Measurements from ENCODE around the gene TMEM242. TPM values are rescaled to one million over a fixed set of nuclear protein-coding genes. Genes with fewer than 3 reads are reported as not detected.

TMEM242 gene
- total RNA-seq, 1 experiment from 2014 or later: 8.7 TPM

- ATAC-seq (peak; percentile 26; the same call in 1 of the 2 replicates), DNase-seq (ENCODE audit: low spot score) (no peak)
- no peak overlapping the region for H3K4me3 Mint-ChIP-seq
- no peak overlapping the region; the same call in 1 of the 2 replicates for H3K27ac Mint-ChIP-seq
- no peaks in the 10 kb centered on the region for H3K27me3 Mint-ChIP-seq (ENCODE audit: low read depth)
- peaks cover 2% of the 10 kb centered on the region; the same call in 1 of the 2 replicates for H3K36me3 Mint-ChIP-seq
- H3K4me1 Mint-ChIP-seq: peaks cover 35% of the 10 kb centered on the region
- POLR2A ChIA-PET: interaction anchor here (0.7 kb wide), 1 partner anchor 220 kb away, joined by 3 read pairs; no protein-coding TSS in a partner anchor
- TF ChIP-seq ZNF263 (CRISPR knock-in tag; IDR thresholded peaks at IDR 0.05; ENCODE audit: low read depth) (peak; percentile 73; the same call in 1 of the 2 replicates), NFE2L1 (CRISPR knock-in tag; IDR thresholded peaks at IDR 0.05) (no peak), ELF4 (CRISPR knock-in tag; IDR thresholded peaks at IDR 0.05; ENCODE audit: low read depth) (no peak)
- TF ChIP-seq, protein P1, sequence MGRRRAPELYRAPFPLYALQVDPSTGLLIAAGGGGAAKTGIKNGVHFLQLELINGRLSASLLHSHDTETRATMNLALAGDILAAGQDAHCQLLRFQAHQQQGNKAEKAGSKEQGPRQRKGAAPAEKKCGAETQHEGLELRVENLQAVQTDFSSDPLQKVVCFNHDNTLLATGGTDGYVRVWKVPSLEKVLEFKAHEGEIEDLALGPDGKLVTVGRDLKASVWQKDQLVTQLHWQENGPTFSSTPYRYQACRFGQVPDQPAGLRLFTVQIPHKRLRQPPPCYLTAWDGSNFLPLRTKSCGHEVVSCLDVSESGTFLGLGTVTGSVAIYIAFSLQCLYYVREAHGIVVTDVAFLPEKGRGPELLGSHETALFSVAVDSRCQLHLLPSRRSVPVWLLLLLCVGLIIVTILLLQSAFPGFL (CRISPR knock-in tag; IDR thresholded peaks at IDR 0.05; ENCODE audit: borderline replicate concordance): no peak
- H3K9me3 Mint-ChIP-seq: no peaks in the 10 kb centered on the region
- CTCF ChIA-PET: no interaction called here
These were observed 36.0 kb downstream of the TMEM242 start for GRCh38 chr6:157287247-157287850.

DNA sequence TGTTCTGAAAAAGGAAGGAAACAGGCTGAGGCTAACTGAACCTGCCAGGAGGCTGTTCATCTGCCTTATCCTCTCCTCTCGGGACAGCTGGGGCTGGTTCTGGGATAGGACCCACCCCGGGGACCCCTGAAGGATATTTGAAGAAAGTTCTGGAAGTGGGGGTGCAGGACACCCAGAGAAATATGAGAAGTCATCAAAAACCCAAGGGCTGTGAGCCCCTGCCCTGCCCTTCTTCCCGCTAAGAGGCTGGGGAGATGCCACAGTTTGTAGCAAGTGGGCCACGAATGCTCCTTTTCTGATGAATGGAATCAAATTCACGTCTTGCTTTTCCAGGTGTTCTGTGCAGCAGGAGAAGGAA, 37.9 kb downstream of the TMEM242 start:
- POLR2A ChIA-PET: interaction anchor here (1.0 kb wide), 1 partner anchor 150 kb away, joined by 3 read pairs; no protein-coding TSS in a partner anchor
- Mint-ChIP-seq H3K27ac (peak overlapping the region; percentile 19), H3K36me3 (peaks cover 2% of the 10 kb centered on the region; the same call in 1 of the 2 replicates), H3K4me1 (peaks cover 20% of the 10 kb centered on the region), H3K9me3 (no peaks in the 10 kb centered on the region), H3K4me3 (no peak overlapping the region), H3K27me3 (ENCODE audit: low read depth) (no peaks in the 10 kb centered on the region; the same call in 1 of the 2 replicates)
- no peak for ATAC-seq
- CTCF ChIA-PET: no interaction called here
- TF ChIP-seq, protein P1 (CRISPR knock-in tag; IDR thresholded peaks at IDR 0.05; ENCODE audit: borderline replicate concordance): no peak
- TF ChIP-seq ZMAT4 (CRISPR knock-in tag; IDR thresholded peaks at IDR 0.05) (no peak), FOXK1 (CRISPR knock-in tag; IDR thresholded peaks at IDR 0.05) (no peak), ATF3 (CRISPR knock-in tag; conservative IDR thresholded peaks at IDR 0.05) (no peak)
- DNase-seq (ENCODE audit: low spot score): no peak

DNA sequence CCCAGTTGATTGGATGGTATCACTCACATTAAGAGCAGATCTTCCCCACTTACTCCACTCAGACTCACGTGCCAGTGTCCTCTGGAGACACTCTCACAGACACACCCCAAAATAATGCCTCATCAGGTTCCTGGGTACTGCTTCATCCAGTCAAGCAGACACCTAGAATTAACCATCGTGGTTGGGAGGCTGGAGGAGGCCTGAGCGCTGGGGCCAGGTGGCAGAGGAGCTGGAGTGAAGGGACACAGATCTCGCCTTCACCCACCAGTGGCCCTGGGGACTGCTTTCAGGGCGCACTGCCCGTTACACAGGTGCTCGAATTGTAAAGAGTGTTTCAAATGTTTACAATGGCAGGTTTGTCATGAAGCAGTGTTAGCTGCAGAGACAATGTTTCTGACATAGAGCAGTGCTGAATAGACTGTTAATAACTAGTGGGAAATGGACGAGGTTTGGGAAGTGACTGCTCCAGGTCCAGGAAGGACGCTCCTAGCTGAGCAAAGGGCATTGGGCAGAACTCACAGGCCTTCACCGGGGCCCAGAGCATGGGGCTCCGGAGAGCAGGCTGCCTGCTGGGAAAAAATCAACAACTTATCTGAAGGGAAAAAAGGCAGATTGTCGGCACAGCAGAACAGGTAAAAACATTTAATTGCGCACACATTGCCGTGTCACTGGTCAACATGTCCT, 38.4 kb downstream of the TMEM242 start:
- ChIA-PET CTCF (no interaction called here), POLR2A (no interaction called here)
- Mint-ChIP-seq H3K27ac (no peak overlapping the region), H3K4me3 (no peak overlapping the region), H3K9me3 (no peaks in the 10 kb centered on the region), H3K36me3 (peaks cover 2% of the 10 kb centered on the region; the same call in 1 of the 2 replicates), H3K27me3 (ENCODE audit: low read depth) (no peaks in the 10 kb centered on the region; the same call in 1 of the 2 replicates), H3K4me1 (peaks cover 19% of the 10 kb centered on the region)
- ATAC-seq (no peak), DNase-seq (ENCODE audit: low spot score) (no peak)
- TF ChIP-seq, protein P2, sequence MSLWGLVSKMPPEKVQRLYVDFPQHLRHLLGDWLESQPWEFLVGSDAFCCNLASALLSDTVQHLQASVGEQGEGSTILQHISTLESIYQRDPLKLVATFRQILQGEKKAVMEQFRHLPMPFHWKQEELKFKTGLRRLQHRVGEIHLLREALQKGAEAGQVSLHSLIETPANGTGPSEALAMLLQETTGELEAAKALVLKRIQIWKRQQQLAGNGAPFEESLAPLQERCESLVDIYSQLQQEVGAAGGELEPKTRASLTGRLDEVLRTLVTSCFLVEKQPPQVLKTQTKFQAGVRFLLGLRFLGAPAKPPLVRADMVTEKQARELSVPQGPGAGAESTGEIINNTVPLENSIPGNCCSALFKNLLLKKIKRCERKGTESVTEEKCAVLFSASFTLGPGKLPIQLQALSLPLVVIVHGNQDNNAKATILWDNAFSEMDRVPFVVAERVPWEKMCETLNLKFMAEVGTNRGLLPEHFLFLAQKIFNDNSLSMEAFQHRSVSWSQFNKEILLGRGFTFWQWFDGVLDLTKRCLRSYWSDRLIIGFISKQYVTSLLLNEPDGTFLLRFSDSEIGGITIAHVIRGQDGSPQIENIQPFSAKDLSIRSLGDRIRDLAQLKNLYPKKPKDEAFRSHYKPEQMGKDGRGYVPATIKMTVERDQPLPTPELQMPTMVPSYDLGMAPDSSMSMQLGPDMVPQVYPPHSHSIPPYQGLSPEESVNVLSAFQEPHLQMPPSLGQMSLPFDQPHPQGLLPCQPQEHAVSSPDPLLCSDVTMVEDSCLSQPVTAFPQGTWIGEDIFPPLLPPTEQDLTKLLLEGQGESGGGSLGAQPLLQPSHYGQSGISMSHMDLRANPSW (CRISPR knock-in tag; conservative IDR thresholded peaks at IDR 0.05; ENCODE audit: low read depth): no peak
- TF ChIP-seq, protein P3, sequence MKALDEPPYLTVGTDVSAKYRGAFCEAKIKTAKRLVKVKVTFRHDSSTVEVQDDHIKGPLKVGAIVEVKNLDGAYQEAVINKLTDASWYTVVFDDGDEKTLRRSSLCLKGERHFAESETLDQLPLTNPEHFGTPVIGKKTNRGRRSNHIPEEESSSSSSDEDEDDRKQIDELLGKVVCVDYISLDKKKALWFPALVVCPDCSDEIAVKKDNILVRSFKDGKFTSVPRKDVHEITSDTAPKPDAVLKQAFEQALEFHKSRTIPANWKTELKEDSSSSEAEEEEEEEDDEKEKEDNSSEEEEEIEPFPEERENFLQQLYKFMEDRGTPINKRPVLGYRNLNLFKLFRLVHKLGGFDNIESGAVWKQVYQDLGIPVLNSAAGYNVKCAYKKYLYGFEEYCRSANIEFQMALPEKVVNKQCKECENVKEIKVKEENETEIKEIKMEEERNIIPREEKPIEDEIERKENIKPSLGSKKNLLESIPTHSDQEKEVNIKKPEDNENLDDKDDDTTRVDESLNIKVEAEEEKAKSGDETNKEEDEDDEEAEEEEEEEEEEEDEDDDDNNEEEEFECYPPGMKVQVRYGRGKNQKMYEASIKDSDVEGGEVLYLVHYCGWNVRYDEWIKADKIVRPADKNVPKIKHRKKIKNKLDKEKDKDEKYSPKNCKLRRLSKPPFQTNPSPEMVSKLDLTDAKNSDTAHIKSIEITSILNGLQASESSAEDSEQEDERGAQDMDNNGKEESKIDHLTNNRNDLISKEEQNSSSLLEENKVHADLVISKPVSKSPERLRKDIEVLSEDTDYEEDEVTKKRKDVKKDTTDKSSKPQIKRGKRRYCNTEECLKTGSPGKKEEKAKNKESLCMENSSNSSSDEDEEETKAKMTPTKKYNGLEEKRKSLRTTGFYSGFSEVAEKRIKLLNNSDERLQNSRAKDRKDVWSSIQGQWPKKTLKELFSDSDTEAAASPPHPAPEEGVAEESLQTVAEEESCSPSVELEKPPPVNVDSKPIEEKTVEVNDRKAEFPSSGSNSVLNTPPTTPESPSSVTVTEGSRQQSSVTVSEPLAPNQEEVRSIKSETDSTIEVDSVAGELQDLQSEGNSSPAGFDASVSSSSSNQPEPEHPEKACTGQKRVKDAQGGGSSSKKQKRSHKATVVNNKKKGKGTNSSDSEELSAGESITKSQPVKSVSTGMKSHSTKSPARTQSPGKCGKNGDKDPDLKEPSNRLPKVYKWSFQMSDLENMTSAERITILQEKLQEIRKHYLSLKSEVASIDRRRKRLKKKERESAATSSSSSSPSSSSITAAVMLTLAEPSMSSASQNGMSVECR (CRISPR knock-in tag; IDR thresholded peaks at IDR 0.05; ENCODE audit: borderline replicate concordance): no peak
- no peak for TF ChIP-seq SOX15 (CRISPR knock-in tag; IDR thresholded peaks at IDR 0.05)
- TF ChIP-seq ZNF396 (CRISPR knock-in tag; IDR thresholded peaks at IDR 0.05; ENCODE audit: borderline replicate concordance): no peak
- TF ChIP-seq, protein P4, sequence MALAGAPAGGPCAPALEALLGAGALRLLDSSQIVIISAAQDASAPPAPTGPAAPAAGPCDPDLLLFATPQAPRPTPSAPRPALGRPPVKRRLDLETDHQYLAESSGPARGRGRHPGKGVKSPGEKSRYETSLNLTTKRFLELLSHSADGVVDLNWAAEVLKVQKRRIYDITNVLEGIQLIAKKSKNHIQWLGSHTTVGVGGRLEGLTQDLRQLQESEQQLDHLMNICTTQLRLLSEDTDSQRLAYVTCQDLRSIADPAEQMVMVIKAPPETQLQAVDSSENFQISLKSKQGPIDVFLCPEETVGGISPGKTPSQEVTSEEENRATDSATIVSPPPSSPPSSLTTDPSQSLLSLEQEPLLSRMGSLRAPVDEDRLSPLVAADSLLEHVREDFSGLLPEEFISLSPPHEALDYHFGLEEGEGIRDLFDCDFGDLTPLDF (CRISPR knock-in tag; IDR thresholded peaks at IDR 0.05): no peak
- no peak for TF ChIP-seq TEAD1 (CRISPR knock-in tag; IDR thresholded peaks at IDR 0.05)
- TF ChIP-seq ZBTB21 (CRISPR knock-in tag; IDR thresholded peaks at IDR 0.05; ENCODE audit: borderline replicate concordance): no peak
- no peak for TF ChIP-seq ZBTB43 (CRISPR knock-in tag; IDR thresholded peaks at IDR 0.05)
- no peak for TF ChIP-seq ATF1 (CRISPR knock-in tag; IDR thresholded peaks at IDR 0.05)
